ACHN (cell line): ENCODE results near the gene RASGRP1.

Experiments used
- DNase-seq: peaks from one replicate; pipeline ENCODE4 v3.0.0-alpha.2; 2015
- in situ Hi-C: cut with HindIII; loops from 2 replicates; pipeline ENCODE4 v1.10.0; 2017; ENCODE audit warnings: low sequenced_read_pairs, low pct_ligation_motif_present, low pct_unique_long_range_greater_than_20kb

RASGRP1 gene

DNA sequence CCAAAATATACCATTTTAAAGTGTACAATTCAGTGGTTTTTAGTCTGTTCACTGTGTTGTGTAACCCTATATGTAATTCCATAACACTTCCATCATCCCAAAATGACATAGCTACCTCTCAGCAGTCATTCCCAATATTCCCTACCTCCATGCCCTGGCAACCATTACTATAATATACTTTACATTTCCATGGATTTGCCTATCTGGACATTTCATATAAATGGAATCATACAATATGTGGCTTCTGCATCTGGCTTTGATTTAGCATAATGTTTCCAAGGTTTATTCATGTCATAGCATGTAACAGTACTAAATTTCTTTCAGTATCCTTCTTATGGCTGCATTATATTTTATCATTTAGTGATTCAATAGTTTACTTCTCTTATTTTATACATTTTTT lies 85.3 kb downstream of the RASGRP1 start:
- in situ Hi-C loops, result no loop called here
- DNase-seq, result no peak

DNA sequence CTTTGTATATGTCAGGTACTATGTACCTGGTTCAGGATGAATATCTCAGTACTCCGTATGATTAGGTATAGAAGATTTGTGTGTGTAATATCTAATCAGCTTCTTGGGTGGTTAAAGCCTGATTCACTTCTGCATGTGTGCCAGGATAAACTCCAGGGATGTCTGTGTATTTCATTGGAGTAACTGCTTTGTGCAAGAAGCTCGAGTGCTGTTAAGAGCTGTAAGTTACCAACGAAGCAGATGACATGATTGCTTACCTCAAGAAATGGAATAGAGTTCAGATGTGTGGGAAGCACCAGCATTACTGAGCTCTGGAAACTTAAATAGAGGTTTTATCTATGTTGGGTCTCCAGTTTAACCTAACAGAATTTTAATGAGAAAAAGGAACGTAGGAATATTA lies 87.0 kb downstream of the RASGRP1 start:
- in situ Hi-C loops, result no loop called here
- no peak for DNase-seq

DNA sequence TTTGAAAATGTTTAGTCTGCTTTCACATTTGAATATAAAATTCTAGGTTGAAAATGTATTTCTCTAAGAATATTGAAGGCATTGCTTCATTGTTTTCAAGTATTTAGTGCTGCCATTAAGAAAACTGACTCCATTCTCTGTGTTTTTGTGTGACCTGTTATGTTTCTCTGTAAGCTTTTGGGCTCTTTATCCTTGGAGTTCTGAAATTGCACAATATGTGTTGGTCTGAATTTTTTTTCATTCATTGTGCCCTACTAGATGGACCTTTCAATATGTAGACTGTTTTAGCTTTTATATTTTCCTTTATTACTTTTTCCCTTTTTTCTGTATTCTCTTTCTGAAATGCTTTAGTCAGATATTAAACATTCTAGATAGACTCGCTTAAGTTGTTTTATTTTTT lies 88.5 kb downstream of the RASGRP1 start:
- in situ Hi-C loops, result no loop called here
- DNase-seq, result no peak

DNA sequence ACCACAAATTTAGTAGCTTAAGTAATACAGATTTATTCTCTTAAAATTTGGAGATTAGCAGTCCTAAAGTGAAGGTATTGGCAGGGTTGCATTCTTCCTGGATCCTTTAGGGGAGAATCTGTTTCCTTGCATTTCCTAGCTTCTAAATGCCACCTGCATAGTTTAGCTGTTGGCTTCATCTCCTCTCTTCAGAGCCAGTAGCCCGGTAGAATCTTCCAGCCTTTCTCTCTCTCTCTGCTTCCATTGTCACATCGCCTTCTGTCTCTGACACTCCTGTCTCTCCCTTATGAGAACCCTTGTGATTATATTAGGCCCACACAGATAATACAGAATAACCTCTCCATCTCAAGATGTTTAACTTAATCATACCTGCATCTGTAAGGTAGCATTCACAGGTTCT lies 89.3 kb downstream of the RASGRP1 start:
- in situ Hi-C loops, result no loop called here
- no peak for DNase-seq

DNA sequence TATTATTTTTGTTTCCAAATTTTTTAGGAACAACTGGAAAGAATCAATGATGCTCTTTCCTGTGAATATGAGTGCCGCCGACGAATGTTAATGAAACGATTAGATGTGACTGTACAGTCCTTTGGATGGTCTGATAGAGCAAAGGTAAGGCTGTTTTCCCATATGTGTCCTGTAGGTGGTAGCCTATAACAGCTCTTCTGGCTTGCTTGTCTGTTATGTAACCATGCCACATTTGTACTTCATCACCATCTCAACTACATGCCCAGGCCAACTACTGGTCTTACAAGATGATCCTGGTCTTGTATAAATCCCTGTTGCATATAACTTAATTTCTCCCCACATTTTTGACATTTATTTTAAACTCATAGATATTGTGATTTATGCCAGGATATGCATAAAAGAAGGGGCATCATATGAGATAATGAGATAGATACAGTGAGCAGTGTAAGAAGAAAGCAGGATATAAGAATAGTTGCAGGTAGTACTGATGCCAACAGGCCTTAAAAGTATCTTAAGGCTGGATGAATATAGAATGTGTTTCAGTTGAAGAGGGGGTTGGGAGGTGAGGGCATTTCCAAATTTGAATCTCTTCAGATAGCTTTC lies 90.4 kb downstream of the RASGRP1 start:
- in situ Hi-C loops, result no loop called here
- DNase-seq, result peak; percentile 61

DNA sequence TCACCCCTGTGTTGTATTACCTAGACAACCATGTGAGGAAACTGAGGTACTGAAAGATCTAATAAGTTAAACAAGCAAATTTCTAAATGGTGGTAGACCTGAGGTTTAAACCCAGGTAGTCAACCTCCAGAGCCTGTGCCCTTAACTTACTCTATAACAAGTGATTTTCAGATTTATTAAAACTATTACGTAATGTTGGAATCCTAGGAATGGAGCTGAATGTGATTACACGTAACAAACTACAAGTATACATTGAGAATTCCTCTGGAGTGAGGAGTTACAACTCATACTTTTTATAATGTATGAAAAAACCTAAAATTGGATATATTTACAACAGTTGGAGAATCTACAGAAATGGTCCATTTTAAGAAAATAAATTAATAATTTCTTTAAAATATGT lies 92.6 kb downstream of the RASGRP1 start:
- in situ Hi-C loops, result no loop called here
- DNase-seq, result no peak

DNA sequence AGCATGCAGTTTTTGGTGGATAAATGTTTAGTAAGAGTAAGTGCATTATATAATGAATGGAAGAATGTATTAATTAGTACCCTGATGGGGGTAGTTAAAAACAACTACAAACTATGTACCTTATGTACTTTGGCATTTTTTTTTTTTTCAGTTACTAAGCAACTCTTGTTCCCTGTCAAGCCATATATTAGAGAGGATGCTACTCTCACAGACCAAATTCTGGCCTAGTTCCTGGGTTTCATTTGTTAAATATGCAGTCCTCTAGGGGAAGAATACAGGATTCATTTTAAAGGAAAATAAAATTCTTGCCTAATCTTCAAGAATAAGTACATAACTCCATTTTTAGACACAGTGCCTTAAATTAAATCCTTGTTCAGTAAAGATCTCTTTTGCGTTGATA lies 93.8 kb downstream of the RASGRP1 start:
- DNase-seq, result no peak
- in situ Hi-C loops, result no loop called here

DNA sequence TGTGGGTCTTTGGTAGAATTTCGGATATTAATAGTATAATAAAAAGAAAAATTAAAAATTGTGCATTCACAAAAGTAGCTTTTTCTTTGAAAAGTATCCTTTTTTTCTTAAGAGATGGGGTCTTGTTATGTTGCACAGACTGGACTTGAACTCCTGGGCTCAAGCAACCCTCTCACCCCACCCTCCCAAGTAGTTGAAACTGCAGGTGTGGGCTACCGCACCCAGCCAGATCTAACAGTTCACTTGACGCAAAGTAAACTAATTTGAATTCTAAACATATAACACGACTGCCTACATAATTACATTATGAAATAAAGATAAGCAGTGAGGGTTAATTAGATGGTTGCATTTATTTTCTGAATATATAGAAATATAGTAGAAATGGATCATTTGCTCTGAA lies 99.9 kb downstream of the RASGRP1 start:
- DNase-seq, result no peak
- in situ Hi-C loops, result no loop called here

DNA sequence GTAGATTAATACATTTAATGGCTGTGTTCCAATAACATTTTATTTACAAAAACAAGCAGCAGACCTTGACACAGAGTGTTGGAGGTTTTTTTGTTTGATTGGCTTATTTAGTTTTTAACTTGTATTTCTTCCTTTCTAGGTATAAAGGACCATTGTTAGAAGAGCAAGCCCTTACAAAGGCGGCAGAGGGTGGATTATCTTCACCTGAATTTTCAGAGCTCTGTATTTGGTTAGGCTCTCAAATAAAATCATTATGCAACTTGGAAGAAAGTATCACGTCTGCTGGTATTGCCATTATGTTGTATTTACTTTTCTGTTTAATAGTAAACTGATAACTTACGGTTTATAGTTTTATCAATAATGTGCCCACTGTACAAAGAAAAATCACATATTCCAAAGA lies 100.7 kb downstream of the RASGRP1 start:
- DNase-seq, result no peak

DNA sequence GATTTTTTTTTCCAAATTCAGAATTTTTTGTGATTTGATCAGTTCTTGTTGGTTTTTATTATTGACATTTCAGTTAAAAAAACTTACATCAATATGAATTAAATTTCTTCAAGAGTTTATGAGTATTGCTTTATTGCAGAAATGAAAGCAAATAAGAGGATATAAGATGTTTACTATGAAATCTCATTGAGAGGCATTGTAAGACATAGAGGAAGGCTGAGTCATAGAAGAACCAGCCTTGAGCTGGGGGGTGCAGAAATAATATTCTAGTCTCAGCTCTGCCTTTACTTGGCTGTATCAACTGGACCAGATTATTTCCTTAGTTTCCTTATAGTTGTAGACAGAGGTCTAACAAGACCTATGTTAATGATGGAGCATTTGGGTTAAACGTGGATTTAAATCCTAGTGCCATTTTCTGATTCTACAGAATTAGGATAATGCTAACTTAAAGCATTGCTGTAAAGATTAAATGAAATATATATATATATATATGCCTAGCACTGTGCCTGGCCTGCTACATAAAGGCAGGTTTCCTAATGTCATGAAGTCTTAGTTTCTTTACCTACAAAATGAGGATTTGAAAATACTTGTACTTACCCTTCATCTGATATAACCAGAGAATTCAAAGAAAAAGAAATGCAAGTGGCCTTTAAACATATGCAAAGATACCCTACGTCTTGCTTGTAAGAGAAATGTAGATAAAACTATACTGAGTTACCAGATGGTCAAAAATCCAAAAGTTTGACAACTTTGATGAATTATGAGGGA lies 103.4 kb downstream of the RASGRP1 start:
- in situ Hi-C loops, result no loop called here
- no peak for DNase-seq

More for the DNA sequence above, 100.7 kb downstream of the RASGRP1 start:
- in situ Hi-C loops, result no loop called here

DNA sequence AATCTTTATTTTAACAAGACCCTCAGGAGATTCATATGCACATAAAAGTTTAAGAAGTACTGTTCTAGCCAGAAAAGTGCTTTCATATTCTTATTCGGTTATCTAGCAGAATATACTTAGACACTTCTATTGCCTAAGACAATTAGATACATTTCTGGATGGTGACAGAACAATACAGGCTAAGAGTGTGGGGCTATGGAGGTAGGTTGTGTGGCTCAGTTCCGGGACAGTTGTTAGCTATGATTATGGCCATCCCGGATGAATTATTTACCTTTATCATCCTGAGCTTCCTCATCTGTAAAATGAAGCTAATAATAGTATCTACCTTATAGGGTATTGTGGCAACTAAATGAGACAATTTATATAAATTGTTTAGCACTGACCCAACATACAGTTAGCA lies 104.1 kb downstream of the RASGRP1 start:
- in situ Hi-C loops, result no loop called here
- DNase-seq, result no peak

DNA sequence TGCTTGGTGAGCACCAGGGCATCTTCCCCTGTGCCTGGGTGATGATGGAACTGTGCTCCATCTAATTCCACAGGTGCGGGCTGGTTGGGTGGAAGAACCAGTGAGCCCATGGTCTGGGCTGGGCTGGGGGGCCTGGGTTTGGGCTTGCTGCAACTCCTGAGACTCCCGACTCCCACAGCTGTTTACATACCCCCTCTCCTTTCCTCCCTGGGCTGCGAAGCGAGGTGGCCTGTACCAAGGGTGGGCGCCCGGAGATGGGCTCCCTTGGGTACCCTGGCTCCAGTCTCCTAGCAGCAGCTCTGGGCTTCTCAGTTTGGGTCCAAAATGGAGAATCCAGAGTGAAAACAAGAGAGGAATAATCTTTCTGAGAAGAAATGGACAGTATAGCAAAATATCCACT lies 105.1 kb downstream of the RASGRP1 start:
- DNase-seq, result no peak
- in situ Hi-C loops, result no loop called here

DNA sequence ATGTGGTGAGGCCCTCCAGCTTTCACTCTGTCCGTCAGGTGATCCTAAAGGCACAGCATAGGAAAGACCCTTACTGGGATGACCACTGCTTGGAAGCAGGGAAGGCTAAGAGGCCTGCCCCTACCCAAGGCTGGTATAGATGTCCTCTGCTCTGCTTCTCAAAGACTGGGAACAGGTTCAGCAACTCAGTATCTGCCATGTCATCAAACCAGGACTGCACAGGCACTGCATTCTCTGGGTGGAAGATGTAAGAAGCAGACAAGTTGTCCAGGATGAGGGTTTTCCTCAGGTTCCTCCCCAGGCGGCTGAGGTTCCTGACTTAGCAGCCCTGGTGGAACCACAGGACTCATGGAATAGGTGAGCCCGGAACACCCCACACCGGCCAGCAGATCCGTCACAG lies 106.0 kb downstream of the RASGRP1 start:
- in situ Hi-C loops, result no loop called here
- no peak for DNase-seq

DNA sequence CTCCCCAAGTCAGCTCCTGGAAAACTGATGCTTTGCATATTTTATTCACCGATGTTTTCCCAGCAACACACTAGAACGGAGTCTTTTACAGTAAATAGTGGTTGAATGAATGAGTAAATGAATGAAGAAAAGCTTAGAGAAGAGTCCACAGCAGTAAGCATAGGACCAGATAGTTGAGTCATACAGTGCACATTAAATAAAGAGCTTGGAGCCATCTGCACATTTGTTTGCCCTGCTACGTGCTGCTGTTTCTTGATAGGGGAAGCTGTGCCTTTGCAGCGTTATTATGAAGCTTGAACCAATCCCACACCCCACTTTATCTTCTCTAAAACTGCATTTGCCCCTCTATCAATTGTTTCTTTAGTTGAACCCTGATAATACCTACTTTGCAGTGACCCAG lies 109.5 kb downstream of the RASGRP1 start:
- in situ Hi-C loops, result no loop called here
- peak; percentile 3 for DNase-seq

DNA sequence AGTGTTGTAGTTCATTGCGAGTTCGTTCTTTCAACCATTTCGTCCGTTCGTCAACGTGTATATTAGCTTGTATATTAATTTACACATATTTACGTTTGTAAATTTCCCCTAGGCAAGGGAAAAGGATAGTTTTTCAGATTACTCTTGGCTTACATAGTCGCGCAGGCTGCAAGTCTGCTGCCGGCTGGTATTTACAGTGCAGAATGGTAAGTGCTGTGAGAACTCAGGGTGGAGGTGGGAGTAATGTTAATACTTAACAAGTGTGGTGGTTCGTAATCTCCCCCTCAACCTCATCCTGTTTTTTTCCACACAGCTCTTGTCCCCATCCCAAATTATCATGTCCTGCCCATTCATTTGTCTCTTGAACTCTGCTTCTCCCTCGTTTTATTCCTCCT lies 109.9 kb downstream of the RASGRP1 start:
- in situ Hi-C loops, result no loop called here
- DNase-seq, result peak; percentile 22

DNA sequence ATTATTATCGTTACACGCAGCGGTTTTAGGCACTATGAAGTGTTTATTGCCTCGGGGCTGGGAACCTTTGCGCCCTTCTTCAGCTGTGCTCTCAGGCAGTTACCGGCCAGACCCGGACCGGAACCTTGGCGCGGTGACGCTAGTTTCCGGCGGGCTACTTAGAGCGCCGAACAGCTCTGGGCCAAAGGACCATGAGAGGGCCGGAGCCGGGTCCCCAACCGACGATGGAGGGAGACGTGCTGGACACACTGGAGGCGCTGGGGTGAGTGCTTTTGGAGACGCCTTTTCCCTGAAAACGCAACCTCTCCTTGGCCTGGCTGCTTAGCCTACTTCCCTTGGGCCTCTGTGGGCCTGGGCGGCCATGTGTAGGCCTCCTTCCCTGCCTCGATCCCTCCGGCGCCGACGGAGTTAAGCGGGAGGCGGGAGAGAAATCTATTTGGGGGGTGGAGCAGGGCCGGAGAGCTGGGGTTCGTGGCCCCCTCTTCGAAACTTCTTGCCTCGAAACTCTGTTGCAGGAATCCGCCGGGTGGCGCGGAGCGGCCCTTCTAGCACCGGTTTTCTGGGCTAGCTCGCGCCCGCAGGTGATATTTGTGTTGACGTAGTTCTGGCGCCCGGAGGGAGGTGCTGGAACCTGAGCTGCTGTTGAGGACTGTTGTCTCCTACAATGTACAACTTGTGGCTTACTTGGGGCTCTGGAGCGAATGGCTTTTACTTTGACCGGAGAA lies 110.5 kb downstream of the RASGRP1 start, which contains the start of gene FAM98B:
FAM98B (plus strand) TSS at position 157 of the 725 bp plus-strand sequence; CDS start at position 192, 35 bp downstream.
- in situ Hi-C loops, result no loop called here
- peak; percentile 82 for DNase-seq

DNA sequence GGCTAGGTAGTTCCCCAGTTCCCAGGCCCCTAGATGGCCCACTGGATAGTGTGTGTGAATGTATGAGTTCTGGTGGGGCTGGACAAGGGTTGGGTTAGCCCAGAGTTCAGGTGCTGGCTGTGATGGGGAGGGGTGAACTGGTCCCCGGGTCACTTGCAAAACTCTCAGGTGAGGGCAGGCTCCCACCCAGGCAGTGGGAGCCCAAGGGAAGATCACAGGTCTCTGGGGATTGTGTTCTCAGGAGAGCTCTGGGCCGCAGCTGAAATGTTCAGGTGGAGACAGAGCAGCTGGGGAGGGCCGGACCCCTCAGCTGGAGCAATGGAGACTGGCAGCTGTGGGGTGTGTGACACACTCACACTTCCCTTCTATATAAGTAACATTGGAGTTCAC lies 123.5 kb downstream of the RASGRP1 start:
- no peak for DNase-seq
- in situ Hi-C loops, result no loop called here

DNA sequence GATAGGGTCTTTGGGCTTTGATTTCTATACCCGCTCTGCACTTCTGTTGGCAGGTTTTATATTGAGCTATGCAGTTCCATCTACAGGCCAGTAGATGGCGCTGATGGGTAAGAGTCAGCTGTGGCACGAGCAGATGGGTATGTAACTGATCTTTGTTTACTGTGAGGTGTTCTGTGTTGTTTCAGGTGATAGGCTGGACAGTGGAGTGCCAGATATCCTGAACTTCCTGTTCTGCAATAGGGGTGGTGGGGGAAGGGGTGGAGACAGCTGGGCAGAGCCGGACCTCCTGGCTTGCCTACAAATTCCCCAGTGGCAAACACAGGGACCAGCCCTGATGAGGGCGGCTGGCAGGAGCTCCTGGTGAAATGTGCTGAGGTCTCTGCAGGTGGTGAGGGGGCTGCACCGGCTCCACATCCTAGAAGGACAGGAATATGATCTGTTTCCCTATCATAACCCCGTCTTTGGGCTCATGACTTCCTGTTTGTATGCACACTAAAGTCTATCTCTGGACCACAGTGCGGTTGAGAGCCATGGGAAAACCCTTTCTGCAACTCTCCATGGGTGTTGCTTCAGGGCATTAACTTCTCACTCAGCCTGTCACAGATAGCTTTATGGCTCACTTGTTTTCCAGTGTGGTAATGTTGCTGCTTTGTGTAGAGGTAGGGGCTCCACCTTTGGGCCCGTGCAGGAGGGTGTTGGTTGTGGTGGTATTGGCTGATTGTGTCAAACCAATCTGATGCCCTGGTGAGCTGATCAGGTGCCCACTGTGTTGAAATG lies 124.1 kb downstream of the RASGRP1 start:
- peak; percentile 43 for DNase-seq

More for the DNA sequence above, 124.1 kb downstream of the RASGRP1 start:
- in situ Hi-C loops, result no loop called here
